HCT116 (cell line): Measurements from ENCODE around the gene HAUS8. TPM values are rescaled to one million over a fixed set of nuclear protein-coding genes. Genes with fewer than 3 reads are reported as not detected.

ENCODE experiments used
- ATAC-seq: fragments of 200-7000 bp; cut with Tn5 transposase; 2 replicates; pipeline ENCODE4 v1.9.1; 2020; ENCODE audit warnings: mild to moderate bottlenecking, moderate library complexity
- BruUV-seq: library from RNA; stranded (reverse); fragments of 400-500 nt; replicated peaks from 2 replicates; lab custom pipeline; 2021; lab: Mats Ljungman, UMichigan
- CTCF ChIA-PET: fragments of 300-600 bp; sonication (Branson Sonifier 250); formaldehyde crosslinking; loops from one replicate; lab custom pipeline; 2021; ENCODE audit warnings: antibody characterized with exemption; lab: Charles Lee
- POLR2A ChIA-PET: fragments of 300-600, 350-600 bp; sonication (Branson Sonifier 250); formaldehyde crosslinking; loops from one replicate; lab custom pipeline; 2021; ENCODE audit warnings: antibody characterized with exemption; lab: Charles Lee
- RAD21 ChIA-PET, 2 experiments: fragments of 300-600 bp; sonication (Branson Sonifier 250); formaldehyde crosslinking; loops; one replicate each; lab custom pipeline; 2023; ENCODE audit warnings: low total read pairs in 2 of 2; ENCODE audit not compliant: uncharacterized antibody in 2 of 2, unreplicated experiment in 2 of 2, low non-redundant PET in 1 of 2; lab: Charles Lee
- DNase-seq: peaks from one replicate; pipeline ENCODE4 v3.0.0-alpha.2; 2010; ENCODE audit warnings: low read depth, low spot score
- H2AFZ ChIP-seq: fragments of 200-600 bp; shearing (Covaris generic), sonication (generic); 2 replicates; pipeline ENCODE4 v1.6.1; 2017; ENCODE audit warnings: low read depth, mixed run types, mixed read lengths, antibody characterized with exemption, low read length; ENCODE audit not compliant: poor library complexity, severe bottlenecking
- H3K27ac ChIP-seq: 2 replicates; pipeline ENCODE4 v1.5.1; 2012; ENCODE audit warnings: low read depth, low read length
- H3K27me3 ChIP-seq: fragments of 200-600 bp; sonication (generic); 2 replicates; pipeline ENCODE4 v1.6.1; 2016; ENCODE audit warnings: mixed run types, low read length, mixed read lengths; ENCODE audit not compliant: insufficient read depth
- H3K36me3 ChIP-seq, 2 experiments: fragments of 200-500 bp in 1 of 2; fragments of 200-600 bp in 1 of 2; sonication (Bioruptor generic) in 1 of 2; sonication (generic) in 1 of 2; 2 replicates each; pipeline versions ENCODE4 v1.5.1 to v1.6.1; 2014 to 2016; ENCODE audit warnings: low read length in 2 of 2, inconsistent platforms in 1 of 2, mixed read lengths in 1 of 2, mixed run types in 1 of 2; ENCODE audit not compliant: insufficient read depth in 2 of 2, control insufficient read depth in 1 of 2
- H3K4me1 ChIP-seq, 2 experiments: fragments of 200-600 bp in 1 of 2; sonication (generic) in 1 of 2; 2 replicates each; pipeline versions ENCODE4 v1.5.1 to v1.6.1; 2012 to 2017; ENCODE audit warnings: low read length in 2 of 2, inconsistent platforms in 1 of 2, mild to moderate bottlenecking in 1 of 2, mixed read lengths in 1 of 2, mixed run types in 1 of 2, moderate library complexity in 1 of 2; ENCODE audit not compliant: insufficient read depth in 2 of 2, control insufficient read depth in 1 of 2
- H3K4me2 ChIP-seq: fragments of 200-600 bp; sonication (generic); 2 replicates; pipeline ENCODE4 v1.6.1; 2017; ENCODE audit warnings: mixed run types, low read length, mixed read lengths
- H3K4me3 ChIP-seq, 2 experiments: fragments of 200-600 bp in 1 of 2; sonication (generic) in 1 of 2; replicated peaks in 1 of 2; 2 replicates each; pipeline ENCODE4 v1.5.1; 2011 to 2016; ENCODE audit warnings: low read length in 2 of 2, control low read depth in 1 of 2, low read depth in 1 of 2, mild to moderate bottlenecking in 1 of 2, mixed read lengths in 1 of 2, mixed run types in 1 of 2
- H3K79me2 ChIP-seq: fragments of 200-600 bp; sonication (generic); 2 replicates; pipeline ENCODE4 v1.6.1; 2017; ENCODE audit warnings: mild to moderate bottlenecking, mixed run types, low read length, moderate library complexity, mixed read lengths; ENCODE audit not compliant: insufficient read depth
- H3K9ac ChIP-seq: fragments of 200-600 bp; sonication (generic); 2 replicates; pipeline ENCODE4 v1.6.1; 2016; ENCODE audit warnings: low read length, mixed read lengths
- H3K9me2 ChIP-seq: fragments of 200-600 bp; sonication (generic), shearing (Covaris generic); 2 replicates; pipeline ENCODE4 v1.6.1; 2017; ENCODE audit warnings: mixed run types, mild to moderate bottlenecking, moderate library complexity; ENCODE audit not compliant: insufficient read depth
- H3K9me3 ChIP-seq, 2 experiments: fragments of 200-500 bp in 1 of 2; fragments of 200-600 bp in 1 of 2; sonication (Bioruptor generic) in 1 of 2; sonication (generic) in 1 of 2; 2 replicates each; pipeline ENCODE4 v1.6.1; 2014 to 2017; ENCODE audit warnings: low read length in 2 of 2, mixed read lengths in 2 of 2, inconsistent platforms in 1 of 2, low read depth in 1 of 2, mild to moderate bottlenecking in 1 of 2, mixed run types in 1 of 2, moderate library complexity in 1 of 2; ENCODE audit not compliant: control insufficient read depth in 1 of 2, insufficient read depth in 1 of 2
- H4K20me1 ChIP-seq: fragments of 200-600 bp; sonication (generic), shearing (Covaris generic); 2 replicates; pipeline ENCODE4 v1.6.1; 2017; ENCODE audit warnings: mixed run types, mild to moderate bottlenecking, moderate library complexity; ENCODE audit not compliant: insufficient read depth
- CEBPB ChIP-seq: IDR thresholded peaks from 2 replicates; pipeline ENCODE4 v1.6.1; 2012; ENCODE audit warnings: low read depth
- ELF1 ChIP-seq: IDR thresholded peaks from 2 replicates; pipeline ENCODE4 v1.6.1; 2012; ENCODE audit warnings: low read depth, borderline replicate concordance
- EZH2 ChIP-seq: fragments of 200-600 bp; sonication (generic); IDR thresholded peaks from 2 replicates; pipeline ENCODE4 v1.6.1; 2017; ENCODE audit warnings: antibody characterized with exemption, mixed run types
- FOSL1 ChIP-seq: IDR thresholded peaks from 2 replicates; pipeline ENCODE4 v1.6.1; 2012; ENCODE audit warnings: low read depth
- JUND ChIP-seq: IDR thresholded peaks from 2 replicates; pipeline ENCODE4 v1.6.1; 2012
- POLR2AphosphoS5 ChIP-seq: IDR thresholded peaks from 2 replicates; pipeline ENCODE4 v1.6.1; 2011; ENCODE audit warnings: mild to moderate bottlenecking, low read depth, low read length, moderate library complexity
- RAD21 ChIP-seq: IDR thresholded peaks from 2 replicates; pipeline ENCODE4 v1.6.1; 2012; ENCODE audit warnings: low read depth, mild to moderate bottlenecking
- SP1 ChIP-seq: IDR thresholded peaks from 2 replicates; pipeline ENCODE4 v1.6.1; 2012; ENCODE audit warnings: low read depth
- SRF ChIP-seq: IDR thresholded peaks from 2 replicates; pipeline ENCODE4 v1.6.1; 2012; ENCODE audit warnings: low read depth
- YY1 ChIP-seq: IDR thresholded peaks from 2 replicates; pipeline ENCODE4 v1.6.1; 2011; ENCODE audit warnings: low read length, low read depth, moderate library complexity, mild to moderate bottlenecking; ENCODE audit not compliant: insufficient replicate concordance; ENCODE audit errors: extremely low read depth
- intact Hi-C: fragments of 100-400 bp; cut with micrococcal nuclease; formaldehyde crosslinking; loops from 2 replicates; pipeline ENCODE4 v1.10.0; 2022
- total RNA-seq: library from RNA; stranded (reverse); gene quantifications from one replicate; pipeline ENCODE4 v1.2.1, GENCODE V29; 2021; ENCODE audit not compliant: unreplicated experiment
- TF ChIP-seq, protein P1 (sequence below): IDR thresholded peaks from 2 replicates; pipeline ENCODE4 v1.6.1; 2012; ENCODE audit warnings: low read depth

The HAUS8 gene
- total RNA-seq, 1 experiment from 2014 or later = 23.6 TPM

DNA sequence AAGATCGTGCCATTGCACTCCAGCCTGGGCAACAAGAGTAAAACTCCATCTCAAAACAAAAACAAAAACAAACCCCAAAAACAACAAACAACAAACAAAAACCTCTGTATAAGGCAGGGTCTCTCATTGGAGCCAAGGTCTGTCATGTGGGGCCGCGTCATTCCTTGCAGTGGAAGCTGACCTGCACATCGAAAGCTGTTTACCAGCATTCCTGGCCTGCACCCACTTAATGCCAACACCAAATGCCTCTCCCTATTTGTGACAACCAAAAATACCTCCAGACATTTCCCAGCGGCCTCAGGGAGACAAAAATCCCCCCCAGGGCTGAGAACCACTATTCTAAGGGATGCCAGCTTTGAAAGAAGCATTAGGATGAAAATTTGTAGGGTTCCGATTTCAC lies 49.9 kb downstream of the HAUS8 start:
- intact Hi-C loops = no loop called here
- Histone ChIP-seq H4K20me1 (no peaks in the 10 kb centered on the region), H3K9me2 (no peaks in the 10 kb centered on the region), H3K4me1 (peaks cover 11 to 37% of the 10 kb centered on the region in 2 experiments), H3K79me2 (no peaks in the 10 kb centered on the region), H3K27ac (no peak overlapping the region), H3K27me3 (no peaks in the 10 kb centered on the region), H2AFZ (no peak overlapping the region), H3K9me3 (no peaks in the 10 kb centered on the region), H3K36me3 (no peaks in the 10 kb centered on the region), H3K4me2 (peak overlapping the region; percentile 47; the same call in 1 of the 2 replicates), H3K9ac (no peak overlapping the region), H3K4me3 (no peak overlapping the region)
- no peak for DNase-seq
- BruUV-seq = no TSS peak
- POLR2A ChIA-PET = no interaction called here
- CTCF ChIA-PET = no interaction called here
- RAD21 ChIA-PET = no interaction called here
- no peak for ATAC-seq
- TF ChIP-seq SRF (no peak), YY1 (no peak), JUND (no peak), FOSL1 (no peak), POLR2AphosphoS5 (no peak), SP1 (no peak), EZH2 (no peak), CEBPB (no peak), ELF1 (no peak), RAD21 (no peak)
- TF ChIP-seq, protein P1, sequence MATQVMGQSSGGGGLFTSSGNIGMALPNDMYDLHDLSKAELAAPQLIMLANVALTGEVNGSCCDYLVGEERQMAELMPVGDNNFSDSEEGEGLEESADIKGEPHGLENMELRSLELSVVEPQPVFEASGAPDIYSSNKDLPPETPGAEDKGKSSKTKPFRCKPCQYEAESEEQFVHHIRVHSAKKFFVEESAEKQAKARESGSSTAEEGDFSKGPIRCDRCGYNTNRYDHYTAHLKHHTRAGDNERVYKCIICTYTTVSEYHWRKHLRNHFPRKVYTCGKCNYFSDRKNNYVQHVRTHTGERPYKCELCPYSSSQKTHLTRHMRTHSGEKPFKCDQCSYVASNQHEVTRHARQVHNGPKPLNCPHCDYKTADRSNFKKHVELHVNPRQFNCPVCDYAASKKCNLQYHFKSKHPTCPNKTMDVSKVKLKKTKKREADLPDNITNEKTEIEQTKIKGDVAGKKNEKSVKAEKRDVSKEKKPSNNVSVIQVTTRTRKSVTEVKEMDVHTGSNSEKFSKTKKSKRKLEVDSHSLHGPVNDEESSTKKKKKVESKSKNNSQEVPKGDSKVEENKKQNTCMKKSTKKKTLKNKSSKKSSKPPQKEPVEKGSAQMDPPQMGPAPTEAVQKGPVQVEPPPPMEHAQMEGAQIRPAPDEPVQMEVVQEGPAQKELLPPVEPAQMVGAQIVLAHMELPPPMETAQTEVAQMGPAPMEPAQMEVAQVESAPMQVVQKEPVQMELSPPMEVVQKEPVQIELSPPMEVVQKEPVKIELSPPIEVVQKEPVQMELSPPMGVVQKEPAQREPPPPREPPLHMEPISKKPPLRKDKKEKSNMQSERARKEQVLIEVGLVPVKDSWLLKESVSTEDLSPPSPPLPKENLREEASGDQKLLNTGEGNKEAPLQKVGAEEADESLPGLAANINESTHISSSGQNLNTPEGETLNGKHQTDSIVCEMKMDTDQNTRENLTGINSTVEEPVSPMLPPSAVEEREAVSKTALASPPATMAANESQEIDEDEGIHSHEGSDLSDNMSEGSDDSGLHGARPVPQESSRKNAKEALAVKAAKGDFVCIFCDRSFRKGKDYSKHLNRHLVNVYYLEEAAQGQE = no peak
